HG03442 (cell line): ENCODE measurements around the gene TMEM45A.
A peak's percentile ranks its signal among the peaks of the same experiment; 100 is the strongest.
"Not testable (repeated sequence)": the region's sequence is repeated elsewhere in the genome, so short reads cannot be mapped to it uniquely, and the experiment has no call there.

ENCODE experiments used
- ATAC-seq: cut with Tn5 transposase; IDR thresholded peaks from one replicate; pipeline ENCODE4 v1.9.1; 2021; ENCODE audit warnings: mild to moderate bottlenecking, moderate library complexity; ENCODE audit not compliant: unreplicated experiment

Gene TMEM45A

GRCh38 chr3:100563652-100564211 lies 71.3 kb downstream of the TMEM45A start:
- ATAC-seq: no peak

- ATAC-seq: no peak
Observed at GRCh38 chr3:100570811-100571210, 78.4 kb downstream of the TMEM45A start.

GRCh38 chr3:100574536-100574935 lies 82.1 kb downstream of the TMEM45A start:
- ATAC-seq: no peak

GRCh38 chr3:100575704-100576103 lies 83.3 kb downstream of the TMEM45A start:
- no peak for ATAC-seq

GRCh38 chr3:100577382-100578008 lies 85.1 kb downstream of the TMEM45A start:
- ATAC-seq: no peak

- ATAC-seq: no peak
Observed at GRCh38 chr3:100578646-100579045, 86.2 kb downstream of the TMEM45A start.

GRCh38 chr3:100580147-100580546 lies 87.7 kb downstream of the TMEM45A start:
- ATAC-seq: no peak

- ATAC-seq: no peak
Observed at GRCh38 chr3:100581650-100582049, 89.2 kb downstream of the TMEM45A start.

GRCh38 chr3:100582157-100582556 lies 89.7 kb downstream of the TMEM45A start:
- not testable (repeated sequence) for ATAC-seq

- no peak for ATAC-seq
Observed at GRCh38 chr3:100584101-100584660, 91.8 kb downstream of the TMEM45A start.

GRCh38 chr3:100586832-100587231 lies 94.4 kb downstream of the TMEM45A start:
- ATAC-seq: no peak

GRCh38 chr3:100588251-100588650 lies 95.8 kb downstream of the TMEM45A start:
- no peak for ATAC-seq

- peak; percentile 74 for ATAC-seq
Observed at GRCh38 chr3:100590114-100590839, 97.9 kb downstream of the TMEM45A start.

GRCh38 chr3:100590840-100591147 lies 98.4 kb downstream of the TMEM45A start:
- no peak for ATAC-seq

- no peak for ATAC-seq
Observed at GRCh38 chr3:100591411-100591810, 99.0 kb downstream of the TMEM45A start.

- ATAC-seq: no peak
Observed at GRCh38 chr3:100600181-100601042, 108.0 kb downstream of the TMEM45A start.

GRCh38 chr3:100602506-100603444 lies 110.4 kb downstream of the TMEM45A start:
- peak; percentile 32 for ATAC-seq

- peak; percentile 37 for ATAC-seq
Observed at GRCh38 chr3:100603469-100603868, 111.0 kb downstream of the TMEM45A start.

- ATAC-seq: no peak
Observed at GRCh38 chr3:100605358-100605757, 112.9 kb downstream of the TMEM45A start.

GRCh38 chr3:100606894-100607512 lies 114.6 kb downstream of the TMEM45A start:
- ATAC-seq: peak; percentile 75
